K562 (cell line): ENCODE results near the gene PRM2. TPM values are rescaled to one million over a fixed set of nuclear protein-coding genes. Genes with fewer than 3 reads are reported as not detected.

Source experiments
- ATAC-seq: fragments of 200-7000 bp; cut with Tn5 transposase; 3 replicates; pipeline ENCODE4 v1.9.1; 2020; ENCODE audit warnings: moderate library complexity
- BruUV-seq: library from RNA; stranded (reverse); fragments of 400-500 nt; replicated peaks from 2 replicates; lab custom pipeline; 2021; lab: Mats Ljungman, UMichigan
- CTCF ChIA-PET: fragments of 300-600 bp; formaldehyde crosslinking; extraction: SDS; loops from one replicate; lab custom pipeline; 2021; ENCODE audit warnings: low intra/inter-chr PET ratio; lab: Yijun Ruan, JAX
- POLR2A ChIA-PET: fragments of 300-600, 350-650 bp; sonication (Branson Sonifier 250); formaldehyde crosslinking; extraction: SDS; loops from one replicate; lab custom pipeline; 2021; ENCODE audit warnings: antibody characterized with exemption, inconsistent platforms; lab: Yijun Ruan, JAX
- DNase-seq, 4 experiments: peaks; one replicate each; pipeline versions ENCODE4 v3.0.0 to v3.0.0-alpha.2; 2011 to 2018; ENCODE audit warnings: low spot score in 3 of 4, mixed read lengths in 3 of 4; ENCODE audit errors: extremely low read depth in 1 of 4
- FAIRE-seq: peaks from 2 replicates; lab custom pipeline; 2011; peaks lifted over from hg19 to GRCh38; lab: Jason Lieb, UNC
- H2AFZ ChIP-seq: 2 replicates; pipeline ENCODE4 v1.6.0; 2011; ENCODE audit warnings: low read depth, low read length, control low read depth, inconsistent platforms
- H3K27ac ChIP-seq: fragments of 200-600 bp; 3 replicates; pipeline ENCODE4 v1.8.0; 2011; ENCODE audit warnings: low read depth, mild to moderate bottlenecking, control low read depth, inconsistent platforms, low read length, moderate library complexity, mixed read lengths; ENCODE audit errors: extremely low read depth
- H3K27me3 ChIP-seq, 2 experiments: fragments of 300-600 bp in 1 of 2; 2 replicates in 1 of 2; 3 replicates in 1 of 2; pipeline versions ENCODE4 v1.6.0 to v1.8.0; 2011; ENCODE audit warnings: inconsistent platforms in 2 of 2, low read length in 2 of 2, mild to moderate bottlenecking in 1 of 2, mixed read lengths in 1 of 2, moderate library complexity in 1 of 2; ENCODE audit not compliant: control insufficient read depth in 2 of 2, insufficient read depth in 2 of 2
- H3K36me3 ChIP-seq: fragments of 300-600 bp; 3 replicates; pipeline ENCODE4 v1.8.0; 2011; ENCODE audit warnings: mild to moderate bottlenecking, low read length, inconsistent platforms; ENCODE audit not compliant: control insufficient read depth, insufficient read depth
- H3K4me1 ChIP-seq, 2 experiments: fragments of 200-600 bp in 1 of 2; replicated peaks in 1 of 2; 2 replicates in 1 of 2; 3 replicates in 1 of 2; pipeline versions ENCODE4 v1.5.1 to v1.8.0; 2011; ENCODE audit warnings: inconsistent platforms in 2 of 2, low read length in 2 of 2, mild to moderate bottlenecking in 1 of 2, mixed read lengths in 1 of 2, moderate library complexity in 1 of 2; ENCODE audit not compliant: control insufficient read depth in 2 of 2, insufficient read depth in 2 of 2
- H3K4me2 ChIP-seq: 2 replicates; pipeline ENCODE4 v1.6.1; 2011; ENCODE audit warnings: low read length, control low read depth, inconsistent platforms, mixed read lengths; ENCODE audit not compliant: insufficient read depth
- H3K4me3 ChIP-seq: fragments of 200-600 bp; sonication (generic), shearing (Covaris generic); 2 replicates; pipeline ENCODE4 v1.5.1; 2016; ENCODE audit warnings: control low read depth, inconsistent platforms
- H3K79me2 ChIP-seq: fragments of 200-600 bp; 3 replicates; pipeline ENCODE4 v1.8.0; 2011; ENCODE audit warnings: low read length, inconsistent platforms; ENCODE audit not compliant: control insufficient read depth, insufficient read depth
- H3K9ac ChIP-seq, 2 experiments: 2 replicates each; pipeline versions ENCODE4 v1.6.0 to v1.6.1; 2011; ENCODE audit warnings: low read depth in 2 of 2, low read length in 2 of 2, control low read depth in 1 of 2, inconsistent platforms in 1 of 2, mild to moderate bottlenecking in 1 of 2, mixed read lengths in 1 of 2; ENCODE audit not compliant: insufficient read depth in 1 of 2
- H3K9me1 ChIP-seq: one replicate; pipeline ENCODE4 v1.6.0; 2011; ENCODE audit warnings: inconsistent platforms, mild to moderate bottlenecking, low read length, moderate library complexity; ENCODE audit not compliant: control insufficient read depth, insufficient read depth
- H3K9me3 ChIP-seq: replicated peaks from 2 replicates; pipeline ENCODE4 v1.5.1; 2011; ENCODE audit warnings: low read depth, low read length, inconsistent platforms; ENCODE audit not compliant: control insufficient read depth, insufficient read depth
- H4K20me1 ChIP-seq: replicated peaks from 2 replicates; pipeline ENCODE4 v1.6.1; 2011; ENCODE audit warnings: low read length, inconsistent platforms, mixed read lengths; ENCODE audit not compliant: control insufficient read depth, insufficient read depth
- OTX1 ChIP-seq: fragments of 450-650 bp; formaldehyde crosslinking; IDR thresholded peaks from 2 replicates; pipeline ENCODE4 v1.4.0; 2022; ENCODE audit warnings: mild to moderate bottlenecking
- RAD51 ChIP-seq: fragments of 450-650 bp; IDR thresholded peaks from 2 replicates; pipeline ENCODE4 v1.7.1; 2016; ENCODE audit warnings: low read depth, mild to moderate bottlenecking, borderline replicate concordance
- RUNX1 ChIP-seq: sonication (generic); IDR thresholded peaks from 2 replicates; pipeline ENCODE4 v1.6.1; 2016; ENCODE audit warnings: antibody characterized with exemption, low read depth
- WHSC1 ChIP-seq: IDR thresholded peaks from one replicate; pipeline ENCODE4 v1.6.1; 2012; ENCODE audit warnings: low read length, control low read depth, inconsistent platforms
- ZNF140 ChIP-seq: fragments of 250-450 bp; sonication (Bioruptor Pico); IDR thresholded peaks from 2 replicates; pipeline ENCODE4 v1.8.0; 2021; ENCODE audit warnings: moderate library complexity, mild to moderate bottlenecking, inconsistent platforms
- ZNF146 ChIP-seq: IDR thresholded peaks from one replicate; pipeline ENCODE4 v1.6.1; 2018; ENCODE audit warnings: missing compliant biosample characterization; ENCODE audit not compliant: unreplicated experiment
- WGBS: fragments of 100-300 bp; shearing (Covaris generic); methylation state at CpG from one replicate; pipeline ENCODE4 v1.1.6; 2016; ENCODE audit warnings: low coverage, mixed read lengths; ENCODE audit not compliant: insufficient coverage; ENCODE audit errors: missing lambda C conversion rate; 5-methylcytosine and 5-hydroxymethylcytosine counted together
- in situ Hi-C: fragments of 300-500 bp; cut with MboI; formaldehyde crosslinking; loops from 4 replicates; pipeline ENCODE4 v1.15.0; 2018; ENCODE audit warnings: inconsistent platforms, mixed read lengths
- intact Hi-C: fragments of 100-400 bp; cut with micrococcal nuclease; formaldehyde crosslinking; loops from 2 replicates; pipeline ENCODE4 v1.14.2; 2022
- polyA plus RNA-seq, 8 experiments: library from polyadenylated mRNA; depleted of rRNA in 4 of 8; stranded (reverse) in 5 of 8; unstranded in 3 of 8; fragments of >200 nt; fragmentation: Nextera tagmentation in 2 of 8; fragmentation: Illumina TruSeq in 1 of 8; extraction: Ambion mirVana in 2 of 8; extraction: Trizol in 1 of 8; gene quantifications; 2 replicates each; pipeline versions ENCODE4 v1.2.1 to v1.2.3, GENCODE V29; 2011 to 2014; ENCODE audit warnings: inconsistent platforms in 1 of 8, missing spikeins in 1 of 8
- total RNA-seq, 7 experiments: library from RNA; depleted of rRNA in 6 of 7; stranded (reverse); fragments of >200 nt in 6 of 7; fragmentation: Illumina TruSeq in 2 of 7; extraction: Trizol in 2 of 7; gene quantifications; 2 replicates each; pipeline versions ENCODE4 v1.2.1 to v1.2.3, GENCODE V29; 2011 to 2021; ENCODE audit warnings: low replicate concordance in 1 of 7
- TF ChIP-seq, protein P1 (sequence below), 2 experiments: fragments of 450-650 bp in 1 of 2; sonication (generic) in 1 of 2; formaldehyde crosslinking in 1 of 2; IDR thresholded peaks; 2 replicates each; pipeline versions ENCODE4 v1.7.1 to v1.9.0; 2016 to 2022; ENCODE audit warnings: inconsistent platforms in 1 of 2, mild to moderate bottlenecking in 1 of 2, missing genetic modification reagents in 1 of 2
- TF ChIP-seq, protein P2 (sequence below): sonication (generic); formaldehyde crosslinking; IDR thresholded peaks from 2 replicates; pipeline ENCODE4 v1.9.0; 2022; ENCODE audit warnings: mild to moderate bottlenecking, missing genetic modification reagents
- TF ChIP-seq, protein P3 (sequence below): fragments of 450-650 bp; formaldehyde crosslinking; IDR thresholded peaks from 2 replicates; pipeline ENCODE4 v1.4.0; 2020; ENCODE audit warnings: mild to moderate bottlenecking, mixed read lengths

PRM2 gene
- total and polyA plus RNA-seq, 9 of the 15 experiments (the other 6 are each of a cell fraction or from before 2014, with no cell fraction given): not detected

DNA sequence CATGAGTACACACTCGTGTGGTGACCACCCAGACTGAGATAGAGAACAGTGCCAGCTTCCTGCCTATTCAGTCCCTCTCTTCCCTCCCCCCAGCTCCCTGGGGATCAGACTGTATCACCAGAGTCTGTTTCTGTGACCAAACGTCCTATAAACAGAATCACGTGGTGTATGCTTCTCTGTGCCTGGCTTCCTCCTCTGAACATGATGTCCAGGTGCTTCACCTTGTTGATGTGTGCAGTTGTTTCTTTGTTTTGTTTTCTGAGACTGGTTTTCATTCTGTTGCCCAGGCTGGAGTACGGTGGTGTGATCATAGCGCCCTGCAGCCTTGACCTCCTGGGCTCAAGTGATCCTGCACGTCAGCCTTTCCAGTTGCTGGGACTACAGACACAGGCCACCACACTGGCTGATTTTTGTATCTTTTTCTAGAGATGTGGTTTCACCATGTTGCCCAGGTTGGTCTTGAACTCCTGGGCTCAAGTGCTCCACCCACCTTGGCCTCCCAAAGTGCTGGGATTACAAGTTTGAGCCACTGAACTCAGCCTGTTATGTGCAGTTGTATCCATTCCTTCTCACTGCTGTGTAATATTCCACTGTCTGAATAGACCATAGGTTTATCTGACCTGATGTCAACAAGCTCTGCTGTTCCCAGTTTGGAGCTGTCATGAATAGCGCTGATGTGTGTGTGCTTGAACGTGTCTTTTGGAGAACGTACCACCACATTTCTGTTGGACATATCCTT, 33.8 kb upstream of the PRM2 start:
- POLR2A ChIA-PET: interaction anchor here (1.0 kb wide), 1 partner anchor 10 kb away, joined by 4 read pairs; no protein-coding TSS in a partner anchor
- WGBS: 48% methylated on average over 9 of the region's 9 CpGs
- no peak overlapping the region for H3K27ac ChIP-seq
- peak; percentile 37 for FAIRE-seq
- no peak overlapping the region for H3K4me3 ChIP-seq
- H3K27me3 ChIP-seq: peaks cover 0 to 6% of the 10 kb centered on the region in 2 experiments; a peak in 2 of 5 replicates
- H3K9ac ChIP-seq: no peak overlapping the region; a peak in 1 of 4 replicates
- no TSS peak for BruUV-seq
- in situ Hi-C loops (no loop called here), intact Hi-C loops (no loop called here)
- no peaks in the 10 kb centered on the region for H3K79me2 ChIP-seq
- no peak overlapping the region for H3K4me2 ChIP-seq
- H3K36me3 ChIP-seq: no peaks in the 10 kb centered on the region
- H3K4me1 ChIP-seq: peaks cover 11 to 25% of the 10 kb centered on the region in 2 experiments; a peak in 3 of 5 replicates
- no peak for DNase-seq
- H2AFZ ChIP-seq: peak overlapping the region; percentile 54
- CTCF ChIA-PET: no interaction called here
- no peaks in the 10 kb centered on the region for H3K9me3 ChIP-seq
- no peaks in the 10 kb centered on the region for H3K9me1 ChIP-seq
- no peak for ATAC-seq
- H4K20me1 ChIP-seq: no peaks in the 10 kb centered on the region
- TF ChIP-seq, protein P1, sequence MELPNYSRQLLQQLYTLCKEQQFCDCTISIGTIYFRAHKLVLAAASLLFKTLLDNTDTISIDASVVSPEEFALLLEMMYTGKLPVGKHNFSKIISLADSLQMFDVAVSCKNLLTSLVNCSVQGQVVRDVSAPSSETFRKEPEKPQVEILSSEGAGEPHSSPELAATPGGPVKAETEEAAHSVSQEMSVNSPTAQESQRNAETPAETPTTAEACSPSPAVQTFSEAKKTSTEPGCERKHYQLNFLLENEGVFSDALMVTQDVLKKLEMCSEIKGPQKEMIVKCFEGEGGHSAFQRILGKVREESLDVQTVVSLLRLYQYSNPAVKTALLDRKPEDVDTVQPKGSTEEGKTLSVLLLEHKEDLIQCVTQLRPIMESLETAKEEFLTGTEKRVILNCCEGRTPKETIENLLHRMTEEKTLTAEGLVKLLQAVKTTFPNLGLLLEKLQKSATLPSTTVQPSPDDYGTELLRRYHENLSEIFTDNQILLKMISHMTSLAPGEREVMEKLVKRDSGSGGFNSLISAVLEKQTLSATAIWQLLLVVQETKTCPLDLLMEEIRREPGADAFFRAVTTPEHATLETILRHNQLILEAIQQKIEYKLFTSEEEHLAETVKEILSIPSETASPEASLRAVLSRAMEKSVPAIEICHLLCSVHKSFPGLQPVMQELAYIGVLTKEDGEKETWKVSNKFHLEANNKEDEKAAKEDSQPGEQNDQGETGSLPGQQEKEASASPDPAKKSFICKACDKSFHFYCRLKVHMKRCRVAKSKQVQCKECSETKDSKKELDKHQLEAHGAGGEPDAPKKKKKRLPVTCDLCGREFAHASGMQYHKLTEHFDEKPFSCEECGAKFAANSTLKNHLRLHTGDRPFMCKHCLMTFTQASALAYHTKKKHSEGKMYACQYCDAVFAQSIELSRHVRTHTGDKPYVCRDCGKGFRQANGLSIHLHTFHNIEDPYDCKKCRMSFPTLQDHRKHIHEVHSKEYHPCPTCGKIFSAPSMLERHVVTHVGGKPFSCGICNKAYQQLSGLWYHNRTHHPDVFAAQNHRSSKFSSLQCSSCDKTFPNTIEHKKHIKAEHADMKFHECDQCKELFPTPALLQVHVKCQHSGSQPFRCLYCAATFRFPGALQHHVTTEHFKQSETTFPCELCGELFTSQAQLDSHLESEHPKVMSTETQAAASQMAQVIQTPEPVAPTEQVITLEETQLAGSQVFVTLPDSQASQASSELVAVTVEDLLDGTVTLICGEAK (IDR thresholded peaks at IDR 0.05): no peak
- TF ChIP-seq, protein P1 (CRISPR knock-in tag; IDR thresholded peaks at IDR 0.05): no peak
- no peak for TF ChIP-seq RUNX1
- TF ChIP-seq WHSC1: no peak
- peak; percentile 65 for TF ChIP-seq ZNF146 (CRISPR knock-in tag)
- TF ChIP-seq RAD51: peak; percentile 42; the same call in 1 of the 2 replicates
- TF ChIP-seq OTX1 (CRISPR knock-in tag): no peak
- no peak for TF ChIP-seq ZNF140 (CRISPR knock-in tag)
- TF ChIP-seq, protein P2, sequence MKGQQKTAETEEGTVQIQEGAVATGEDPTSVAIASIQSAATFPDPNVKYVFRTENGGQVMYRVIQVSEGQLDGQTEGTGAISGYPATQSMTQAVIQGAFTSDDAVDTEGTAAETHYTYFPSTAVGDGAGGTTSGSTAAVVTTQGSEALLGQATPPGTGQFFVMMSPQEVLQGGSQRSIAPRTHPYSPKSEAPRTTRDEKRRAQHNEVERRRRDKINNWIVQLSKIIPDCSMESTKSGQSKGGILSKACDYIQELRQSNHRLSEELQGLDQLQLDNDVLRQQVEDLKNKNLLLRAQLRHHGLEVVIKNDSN (CRISPR knock-in tag): peak; percentile 48; the same call in 1 of the 2 replicates
- TF ChIP-seq, protein P3, sequence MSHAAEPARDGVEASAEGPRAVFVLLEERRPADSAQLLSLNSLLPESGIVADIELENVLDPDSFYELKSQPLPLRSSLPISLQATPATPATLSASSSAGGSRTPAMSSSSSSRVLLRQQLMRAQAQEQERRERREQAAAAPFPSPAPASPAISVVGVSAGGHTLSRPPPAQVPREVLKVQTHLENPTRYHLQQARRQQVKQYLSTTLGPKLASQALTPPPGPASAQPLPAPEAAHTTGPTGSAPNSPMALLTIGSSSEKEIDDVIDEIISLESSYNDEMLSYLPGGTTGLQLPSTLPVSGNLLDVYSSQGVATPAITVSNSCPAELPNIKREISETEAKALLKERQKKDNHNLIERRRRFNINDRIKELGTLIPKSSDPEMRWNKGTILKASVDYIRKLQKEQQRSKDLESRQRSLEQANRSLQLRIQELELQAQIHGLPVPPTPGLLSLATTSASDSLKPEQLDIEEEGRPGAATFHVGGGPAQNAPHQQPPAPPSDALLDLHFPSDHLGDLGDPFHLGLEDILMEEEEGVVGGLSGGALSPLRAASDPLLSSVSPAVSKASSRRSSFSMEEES: peak; percentile 69
